ENCODE results near the gene RNF180. TPM values are rescaled to one million over a fixed set of nuclear protein-coding genes. Genes with fewer than 3 reads are reported as not detected.
A peak's percentile ranks its signal among the peaks of the same experiment; 100 is the strongest.

The RNF180 gene
- total and polyA plus RNA-seq, 8 donors: 1.3 to 7.2 (median 5.7) TPM

- intact Hi-C loops (cut with DNase I): loop anchor here in 2 of 3 donors (5.0 to 10.0 kb wide), 2 partner anchors 60 to 468 kb away; no protein-coding TSS in a partner anchor
- WGBS, 2 donors: 56 to 65% methylated on average over 1 of the region's 1 CpG
- H3K4me1 ChIP-seq: no peaks in the 10 kb centered on the region
- FAIRE-seq: no peak
- no peak for ATAC-seq
- H3K27ac ChIP-seq: no peak overlapping the region
- TF ChIP-seq CTCF (IDR thresholded peaks at IDR 0.05): no peak
- H3K9me3 ChIP-seq: no peaks in the 10 kb centered on the region
- H3K4me3 ChIP-seq: no peak overlapping the region
- H3K27me3 ChIP-seq: no peaks in the 10 kb centered on the region
- DNase-seq: no peak
- H3K36me3 ChIP-seq: no peaks in the 10 kb centered on the region
These were observed 21.0 kb upstream of the RNF180 start for GRCh38 chr5:64144425-64145215.

- no peak overlapping the region for H3K4me3 ChIP-seq
- ATAC-seq (no peak), FAIRE-seq (no peak), DNase-seq (no peak)
- WGBS, 2 donors: 18 to 24% methylated on average over 4 of the region's 4 CpGs
- intact Hi-C loops (cut with DNase I): loop anchor here in 2 of 3 donors (5.0 to 10.0 kb wide), 2 partner anchors 59 to 467 kb away; no protein-coding TSS in a partner anchor
- H3K27me3 ChIP-seq: no peaks in the 10 kb centered on the region
- no peaks in the 10 kb centered on the region for H3K36me3 ChIP-seq
- H3K27ac ChIP-seq: no peak overlapping the region
- H3K4me1 ChIP-seq: no peaks in the 10 kb centered on the region
- TF ChIP-seq CTCF (IDR thresholded peaks at IDR 0.05): no peak
- no peaks in the 10 kb centered on the region for H3K9me3 ChIP-seq
These were observed 20.3 kb upstream of the RNF180 start for GRCh38 chr5:64145216-64145895.

- no peak for FAIRE-seq
- Histone ChIP-seq H3K4me3 (no peak overlapping the region), H3K9me3 (no peaks in the 10 kb centered on the region), H3K27me3 (no peaks in the 10 kb centered on the region), H3K36me3 (no peaks in the 10 kb centered on the region), H3K4me1 (no peaks in the 10 kb centered on the region), H3K27ac (no peak overlapping the region)
- TF ChIP-seq CTCF (IDR thresholded peaks at IDR 0.05): no peak
- DNase-seq: no peak
- intact Hi-C loops (cut with DNase I): loop anchor here in 2 of 3 donors (5.0 to 10.0 kb wide), 2 partner anchors 57 to 465 kb away; no protein-coding TSS in a partner anchor
- ATAC-seq: peak in 2 of 4 donors; percentile 9 to 24
- WGBS, 2 donors: 60% methylated on average over 2 of the region's 2 CpGs
These were observed 18.3 kb upstream of the RNF180 start for GRCh38 chr5:64147379-64147778.

GRCh38 chr5:64147849-64148441 lies 17.7 kb upstream of the RNF180 start:
- ATAC-seq: peak; percentile 66 to 92 (median 90)
- TF ChIP-seq CTCF (IDR thresholded peaks at IDR 0.05): peak; percentile 40 to 63 (median 54)
- no peak for FAIRE-seq
- H3K9me3 ChIP-seq: no peaks in the 10 kb centered on the region
- H3K4me1 ChIP-seq: no peaks in the 10 kb centered on the region
- no peak overlapping the region for H3K4me3 ChIP-seq
- H3K36me3 ChIP-seq: no peaks in the 10 kb centered on the region
- intact Hi-C loops (cut with DNase I): loop anchor here in 2 of 3 donors (5.0 to 10.0 kb wide), 2 partner anchors 57 to 464 kb away; no protein-coding TSS in a partner anchor
- no peaks in the 10 kb centered on the region for H3K27me3 ChIP-seq
- peak; percentile 41 to 73 (median 60) for DNase-seq
- 5% methylated on average over 7 of the region's 7 CpGs for WGBS, 2 donors
- no peak overlapping the region for H3K27ac ChIP-seq

Data from pancreas (tissue), 10 donors.